Suppressor macrophage treated with lipopolysaccharide for 1 hour (primary cell): ENCODE data around the gene POMP.
A peak's percentile ranks its signal among the peaks of the same experiment; 100 is the strongest.

Experiments
- DNase-seq, 3 donors: peaks; one replicate each; pipeline ENCODE4 v3.0.0-alpha.2; 2020 to 2022

Gene POMP

DNA sequence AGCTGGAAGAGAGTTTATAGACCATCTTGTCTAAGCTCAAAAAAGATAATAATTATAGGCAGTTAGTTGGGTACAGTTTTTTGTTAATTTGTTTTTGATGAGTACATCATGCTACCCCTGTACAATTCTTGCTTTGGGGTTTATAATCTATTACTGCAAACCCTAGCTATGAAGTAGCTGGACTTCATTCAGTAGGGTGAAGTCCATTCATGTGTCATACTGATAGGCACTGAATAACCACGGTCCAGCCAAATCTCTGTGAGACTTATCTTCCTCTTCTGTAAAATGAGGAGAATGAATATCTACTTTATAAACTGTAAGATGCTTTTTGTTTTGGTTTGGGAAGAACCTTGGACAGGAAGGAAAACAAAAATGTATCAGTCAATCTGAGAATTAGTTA lies 40.3 kb downstream of the POMP start:
- no peak for DNase-seq

GRCh38 chr13:28704282-28704681 lies 45.4 kb downstream of the POMP start:
- peak in 2 of 3 donors; percentile 31 to 42 for DNase-seq

- DNase-seq, result peak; percentile 30 to 68 (median 65)
Observed at GRCh38 chr13:28704919-28705318, 46.0 kb downstream of the POMP start.

GRCh38 chr13:28705461-28706083 lies 46.6 kb downstream of the POMP start:
- DNase-seq, result no peak

DNA sequence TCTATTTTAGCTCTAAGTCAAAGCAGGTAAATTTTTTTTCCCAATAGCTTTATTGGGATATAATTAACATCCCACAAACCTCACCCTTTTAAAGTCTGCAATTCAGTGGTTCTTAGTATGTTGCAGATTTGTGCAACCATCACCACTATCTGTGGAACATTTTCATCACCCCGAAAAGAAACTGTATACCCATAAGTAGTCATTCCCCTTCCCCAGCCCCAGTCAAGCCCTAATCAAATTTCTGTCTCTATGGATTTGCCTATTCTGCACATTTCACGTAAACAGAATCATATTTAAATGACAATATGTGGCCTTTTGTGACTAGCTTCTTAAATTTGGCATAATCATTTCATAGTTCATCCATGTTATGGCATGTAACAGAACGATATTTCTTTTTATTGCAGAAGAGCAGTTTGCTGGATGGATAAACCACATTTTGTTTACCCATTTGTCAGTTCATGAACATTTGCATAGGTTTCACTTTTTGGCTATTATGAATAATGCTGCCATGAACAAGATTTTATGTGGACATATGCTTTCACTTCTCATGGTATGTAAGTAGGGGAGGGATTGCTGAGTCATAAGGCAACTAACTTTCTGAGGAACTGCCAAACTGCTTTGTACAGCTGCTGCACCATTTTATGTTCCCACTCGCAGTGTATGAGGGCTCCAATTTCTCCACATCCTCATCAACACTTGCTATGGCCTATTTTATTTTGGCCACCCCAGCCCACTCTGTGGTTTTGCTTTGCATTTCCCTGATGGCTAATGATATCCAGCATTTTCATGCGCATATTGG lies 48.9 kb downstream of the POMP start:
- DNase-seq, result peak; percentile 79 to 95 (median 93)

- DNase-seq, result no peak
Observed at GRCh38 chr13:28710161-28710560, 51.2 kb downstream of the POMP start.

- DNase-seq, result no peak
Observed at GRCh38 chr13:28714651-28715050, 55.7 kb downstream of the POMP start.

DNA sequence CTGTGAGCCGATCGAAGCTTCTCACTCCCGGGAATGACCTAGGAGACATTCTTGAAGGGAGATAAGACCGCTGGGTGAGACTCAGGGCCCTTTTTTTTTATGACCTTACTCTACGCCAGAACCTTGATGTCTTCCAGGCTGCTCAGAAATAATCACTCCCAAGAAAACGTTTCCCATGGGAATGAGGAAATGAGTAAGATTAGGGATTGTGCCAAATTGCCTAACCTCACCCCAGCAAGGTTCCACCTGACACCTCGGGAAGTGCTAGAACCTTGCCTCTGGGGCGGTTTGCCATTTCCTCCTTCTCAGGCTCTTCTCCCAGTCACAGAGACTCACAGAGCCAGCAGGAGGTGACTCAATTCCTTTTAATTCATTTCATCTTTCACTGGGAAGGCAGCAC lies 57.6 kb downstream of the POMP start:
- DNase-seq, result peak; percentile 21 to 32 (median 26)

GRCh38 chr13:28717170-28717569 lies 58.2 kb downstream of the POMP start:
- no peak for DNase-seq

- peak in 2 of 3 donors; percentile 66 to 80 for DNase-seq
Observed at GRCh38 chr13:28718196-28718542, 59.2 kb downstream of the POMP start.

- DNase-seq, result peak; percentile 98
Observed at GRCh38 chr13:28718543-28719226, 59.8 kb downstream of the POMP start, which contains the start of gene SLC46A3. Gene SLC46A3, minus strand, starts transcription at chr13:28718970. Its CDS starts 972 bp downstream, at chr13:28717998.

- DNase-seq, result no peak
Observed at GRCh38 chr13:28719227-28720055, 60.5 kb downstream of the POMP start.

- no peak for DNase-seq
Observed at GRCh38 chr13:28723806-28724205, 64.9 kb downstream of the POMP start.

DNA sequence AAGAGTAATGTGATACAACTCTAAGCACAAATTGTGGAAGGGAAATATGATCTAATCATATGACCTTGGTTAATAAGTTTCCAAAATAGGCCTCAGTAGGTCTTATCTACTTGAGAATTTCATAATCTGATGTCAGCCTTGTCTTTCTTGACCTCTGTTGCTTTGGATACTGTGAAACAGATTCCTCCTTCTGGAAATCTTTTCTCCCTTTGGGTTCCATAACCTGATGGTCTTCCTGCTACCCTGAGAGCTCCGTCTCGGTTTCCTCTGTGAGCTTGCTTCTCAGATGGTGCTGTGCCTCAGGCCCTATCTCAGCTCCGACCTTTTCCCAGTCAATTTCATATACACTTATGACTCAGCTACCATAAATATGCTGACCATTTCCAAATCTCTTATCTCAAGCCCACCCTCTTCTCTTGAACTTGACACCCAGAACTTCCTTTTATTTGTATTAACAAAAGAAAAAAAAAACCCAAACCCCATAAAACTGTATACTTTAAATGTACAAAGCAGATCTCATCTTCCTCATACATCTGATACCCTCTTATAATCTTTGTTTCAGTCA lies 66.2 kb downstream of the POMP start:
- DNase-seq, result no peak
